NCI-H128 (cell line): ENCODE measurements around the gene PLCXD3.

Experiments used
- DNase-seq: peaks from one replicate; lab custom pipeline; 2025; ENCODE audit not compliant: unreplicated experiment; lab: John Stamatoyannopoulos, UW

Gene PLCXD3

DNA sequence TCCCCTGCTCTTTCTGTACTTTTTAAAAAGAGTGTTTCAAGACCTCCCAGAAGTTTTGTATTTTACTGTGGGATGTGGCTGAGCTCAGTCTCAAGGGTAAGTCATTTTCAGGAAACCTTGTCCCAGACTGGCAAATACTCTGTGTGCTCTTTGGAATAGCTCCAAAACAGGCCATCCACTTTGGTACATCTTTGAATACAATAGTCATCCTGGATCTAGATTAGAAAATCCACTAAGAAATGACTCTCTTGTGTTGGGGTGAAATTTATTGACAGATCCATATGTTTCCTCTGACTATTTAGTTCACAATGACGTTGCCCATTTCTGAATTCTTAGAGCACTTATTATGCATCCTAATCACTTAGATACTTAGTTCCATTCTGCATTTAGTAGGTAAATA is 95.2 kb downstream of the PLCXD3 start:
- DNase-seq: no peak

DNA sequence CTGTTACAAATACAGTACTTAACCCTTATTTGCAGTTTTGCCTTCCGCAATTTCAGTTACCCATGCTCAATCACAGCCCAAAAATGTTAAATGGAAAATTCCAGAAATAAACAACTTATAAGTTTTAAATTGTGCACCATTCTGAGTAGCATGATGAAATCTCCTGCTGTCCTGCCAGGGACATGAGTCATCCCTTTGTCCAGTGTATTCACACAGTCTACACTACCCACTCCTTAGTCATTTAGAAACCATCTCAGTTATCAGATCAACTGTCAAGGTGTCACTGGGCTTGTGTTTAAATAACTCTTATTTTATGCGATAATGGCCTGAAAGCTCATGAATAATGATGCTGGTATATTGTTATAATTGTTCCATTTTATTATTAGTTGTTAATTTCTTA is 95.8 kb downstream of the PLCXD3 start:
- no peak for DNase-seq

- no peak for DNase-seq
Measured at GRCh38 chr5:41413074-41413473, 97.3 kb downstream of the PLCXD3 start.

GRCh38 chr5:41412496-41412895 is 97.9 kb downstream of the PLCXD3 start:
- DNase-seq: no peak

GRCh38 chr5:41410737-41411136 is 99.7 kb downstream of the PLCXD3 start:
- no peak for DNase-seq

DNA sequence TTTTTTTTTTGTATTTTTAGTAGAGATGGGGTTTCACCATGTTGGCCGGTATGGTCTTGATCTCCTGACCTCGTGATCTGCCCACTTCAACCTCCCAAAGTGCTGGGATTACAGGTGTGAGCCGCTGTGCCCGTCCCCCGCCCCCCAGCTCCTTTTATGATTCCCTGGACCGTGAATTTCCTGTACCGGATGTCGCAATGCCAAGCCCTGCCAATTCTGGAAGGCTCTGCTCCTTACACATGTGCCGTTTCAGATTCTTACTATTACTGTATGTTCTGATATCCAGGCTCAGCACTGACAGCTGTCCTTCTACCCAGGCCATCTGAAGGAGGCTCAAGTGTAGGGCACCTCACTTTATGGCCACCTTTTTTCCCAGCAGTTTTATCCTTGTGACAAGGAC is 100.1 kb downstream of the PLCXD3 start:
- no peak for DNase-seq

GRCh38 chr5:41408676-41409443 is 101.5 kb downstream of the PLCXD3 start:
- DNase-seq: no peak

DNA sequence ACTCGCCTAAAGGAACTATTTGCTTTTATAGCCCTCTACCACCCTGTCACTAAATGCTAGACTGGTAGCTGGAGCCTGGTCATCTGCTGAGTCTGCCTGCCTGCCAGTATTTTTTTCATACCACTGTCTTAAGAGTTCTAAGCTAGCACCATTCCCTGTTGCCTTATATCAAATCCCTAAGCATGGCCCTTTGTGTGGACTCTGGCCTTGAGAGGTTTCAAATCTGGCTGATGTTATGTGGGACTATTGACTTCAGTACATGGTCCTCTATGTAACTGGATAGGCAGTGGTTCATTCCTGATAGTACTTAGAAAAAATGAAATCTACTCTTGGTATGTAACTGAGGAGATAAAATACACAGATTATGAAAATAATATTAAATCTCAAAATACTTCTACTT is 103.5 kb downstream of the PLCXD3 start:
- no peak for DNase-seq

GRCh38 chr5:41406424-41406823 is 104.0 kb downstream of the PLCXD3 start:
- DNase-seq: no peak

DNA sequence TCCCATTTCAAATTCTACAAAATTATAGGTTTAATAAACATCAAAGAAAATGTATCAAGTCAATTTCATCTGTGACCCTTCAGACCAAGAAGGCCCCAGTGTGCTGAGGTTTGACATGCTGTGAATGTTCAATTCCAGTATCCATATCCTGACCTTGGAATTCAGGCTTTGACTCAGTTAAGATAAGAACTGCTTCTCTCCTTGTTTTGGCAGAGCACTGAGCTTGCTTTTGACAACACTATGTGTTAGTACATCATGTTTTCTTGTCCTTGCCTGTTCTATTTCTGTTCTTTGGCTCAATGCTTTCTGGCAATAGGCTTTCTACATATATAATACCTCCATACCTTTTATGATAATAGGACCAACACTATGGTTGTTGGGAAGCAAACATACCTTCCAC is 105.6 kb downstream of the PLCXD3 start:
- DNase-seq: no peak

GRCh38 chr5:41403846-41404245 is 106.6 kb downstream of the PLCXD3 start:
- DNase-seq: no peak

DNA sequence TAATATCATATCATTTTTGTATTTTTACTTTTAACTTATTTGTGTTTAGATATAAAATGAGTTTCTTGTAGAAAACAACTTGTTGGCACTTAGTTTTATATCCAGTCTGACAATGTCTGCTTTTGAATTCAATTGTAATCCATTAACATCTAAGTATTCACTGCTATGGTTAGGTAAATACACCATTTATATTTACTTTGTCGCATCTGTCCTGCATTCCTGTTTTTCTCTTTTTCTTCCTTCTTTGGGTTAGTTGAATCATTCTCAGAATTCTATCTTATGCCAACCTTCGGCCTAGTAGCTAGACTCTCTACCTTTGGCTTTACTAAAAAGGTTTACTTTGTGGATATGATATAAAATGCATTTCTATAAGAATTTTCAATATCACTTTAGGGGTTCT is 107.6 kb downstream of the PLCXD3 start:
- no peak for DNase-seq

DNA sequence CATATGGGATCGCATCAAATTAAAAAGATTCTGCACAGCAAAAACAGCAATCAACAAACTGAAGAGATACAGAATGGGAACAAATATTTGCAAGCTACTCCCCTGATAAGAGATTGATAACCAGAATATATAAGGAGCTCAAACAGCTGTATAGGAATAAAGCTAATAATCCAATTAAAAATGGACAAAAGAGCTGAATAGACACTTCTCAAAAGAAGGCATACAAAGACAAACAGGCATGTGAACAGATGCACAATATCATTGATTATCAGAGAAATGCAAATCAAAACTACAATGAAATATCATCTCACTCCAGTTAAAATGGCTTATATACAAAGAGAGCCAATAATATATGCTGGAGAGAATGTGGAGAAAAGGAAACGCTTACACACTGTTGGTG is 110.6 kb downstream of the PLCXD3 start:
- no peak for DNase-seq

- DNase-seq: no peak
Measured at GRCh38 chr5:41392016-41392415, 118.4 kb downstream of the PLCXD3 start.

DNA sequence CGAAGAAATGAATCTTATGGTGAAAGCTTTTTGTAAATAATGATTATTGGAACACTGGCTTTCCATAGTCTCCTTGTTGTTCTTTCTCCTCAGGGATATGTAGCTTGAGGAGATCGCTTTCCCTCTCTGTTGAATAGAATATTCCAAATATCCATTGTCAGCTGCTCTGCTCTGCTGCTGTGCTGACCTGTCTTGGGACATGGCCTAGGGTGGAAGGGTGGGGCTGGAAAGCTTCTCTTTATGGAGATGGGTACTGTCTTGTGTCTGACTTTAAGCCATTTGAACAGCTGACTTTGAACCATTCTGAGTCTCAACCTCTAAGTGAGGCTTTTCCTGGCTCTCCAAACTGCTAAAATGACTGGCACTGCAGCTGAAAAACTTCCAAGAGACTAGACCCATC is 135.8 kb downstream of the PLCXD3 start:
- no peak for DNase-seq

- no peak for DNase-seq
Measured at GRCh38 chr5:41373230-41373629, 137.2 kb downstream of the PLCXD3 start.

- no peak for DNase-seq
Measured at GRCh38 chr5:41371738-41372137, 138.7 kb downstream of the PLCXD3 start.

GRCh38 chr5:41370482-41370881 is 139.9 kb downstream of the PLCXD3 start:
- no peak for DNase-seq

DNA sequence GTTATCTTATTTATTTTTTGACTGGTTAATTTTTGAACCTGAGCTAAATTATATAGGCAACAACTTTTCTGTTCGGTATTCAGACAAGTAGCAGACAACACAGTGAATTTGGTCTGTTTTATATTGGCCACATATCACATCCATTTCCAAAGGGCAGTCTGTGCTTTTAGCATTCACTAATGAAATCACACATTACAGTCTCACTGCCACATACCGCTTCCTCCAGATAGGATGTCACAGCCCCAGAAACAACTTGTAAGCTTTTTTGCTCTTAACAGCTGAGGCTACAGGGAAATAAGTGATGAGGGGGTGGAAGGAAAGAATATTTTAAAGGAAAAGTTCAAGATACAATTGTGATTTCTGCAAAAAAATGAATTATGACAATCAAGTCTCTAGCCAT is 140.6 kb downstream of the PLCXD3 start:
- DNase-seq: no peak

GRCh38 chr5:41368158-41368557 is 142.2 kb downstream of the PLCXD3 start:
- DNase-seq: no peak

DNA sequence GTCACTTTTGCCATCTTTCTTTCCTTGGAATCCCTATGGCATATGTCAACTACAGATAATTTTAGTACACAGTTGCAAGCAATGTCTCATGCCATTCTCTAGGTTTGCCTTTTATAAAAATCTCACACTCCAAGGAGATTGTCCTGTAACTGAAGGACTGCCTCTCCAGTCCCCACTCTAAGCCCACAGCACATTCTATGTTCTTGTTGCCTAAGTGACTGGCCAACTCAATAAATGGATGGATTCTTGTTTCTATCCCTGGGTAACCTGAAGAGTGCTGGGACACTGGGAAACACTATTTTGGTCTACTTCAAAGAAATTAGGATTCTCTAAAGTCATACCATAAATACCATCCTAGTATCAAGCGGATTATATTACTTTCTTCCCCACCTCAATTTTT is 145.0 kb downstream of the PLCXD3 start:
- DNase-seq: no peak

DNA sequence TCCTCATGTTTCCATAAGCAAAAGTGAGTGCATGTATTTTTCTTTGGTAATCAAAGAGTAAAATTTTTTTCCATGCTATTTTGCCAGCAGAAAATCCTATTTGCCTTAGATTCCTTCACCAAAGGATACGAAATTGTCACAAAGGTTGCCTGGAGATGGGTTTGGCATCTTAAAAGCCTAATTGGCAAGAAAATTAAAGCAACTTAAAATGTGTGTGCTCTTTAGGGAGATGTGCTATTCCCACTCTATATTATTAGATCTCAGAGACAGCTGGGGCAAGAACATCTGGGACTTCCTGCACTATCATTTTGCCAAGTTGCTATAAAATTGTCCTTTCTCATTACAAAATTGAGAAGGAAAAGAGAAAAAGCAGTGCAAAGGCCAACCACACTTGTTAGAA is 146.1 kb downstream of the PLCXD3 start:
- DNase-seq: no peak

DNA sequence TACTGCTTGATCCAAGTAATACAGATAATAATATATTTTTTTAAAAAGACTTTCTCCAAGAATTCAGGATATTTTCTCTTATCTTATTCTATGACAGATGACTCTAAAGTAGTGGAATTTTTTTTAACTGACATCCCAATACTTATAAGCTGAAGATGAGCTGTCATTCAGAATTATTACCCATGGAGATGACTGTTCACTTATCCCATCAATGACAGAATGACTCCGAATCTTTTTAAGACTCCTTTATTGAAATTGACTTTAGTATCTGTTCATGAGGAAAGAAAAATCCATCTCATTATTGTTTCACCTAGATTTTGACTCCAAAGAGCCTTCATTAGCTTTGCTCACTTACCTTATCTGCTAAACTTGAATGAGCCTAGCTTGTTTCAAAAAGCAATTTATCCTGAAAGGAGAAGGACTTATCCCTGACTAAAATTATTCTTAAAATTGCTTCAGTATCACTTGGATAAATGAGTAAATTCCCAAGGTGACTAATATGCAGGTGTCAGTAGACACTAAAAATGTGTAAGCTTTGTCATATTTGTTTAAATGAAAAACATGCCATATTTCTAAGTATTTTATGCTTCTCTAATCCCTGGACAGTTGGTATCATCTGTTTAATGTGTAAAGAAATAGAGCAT is 146.9 kb downstream of the PLCXD3 start:
- no peak for DNase-seq
